ENCODE results near the gene FBXO44.

- TF ChIP-seq TAF1 (IDR thresholded peaks at IDR 0.05; ENCODE audit: borderline replicate concordance, insufficient read depth, low read length) (no peak), POLR2AphosphoS5 (IDR thresholded peaks at IDR 0.05; ENCODE audit: low read depth, low read length) (no peak), REST (IDR thresholded peaks at IDR 0.05; ENCODE audit: insufficient read depth in 1 of 2, low read depth in 2 of 2, low read length in 2 of 2) (no peak), SIN3A (IDR thresholded peaks at IDR 0.05; ENCODE audit: borderline replicate concordance, insufficient read depth, low read length) (no peak), FOXP2 (optimal IDR thresholded peaks at IDR 0.05; ENCODE audit: borderline replicate concordance, extremely low read depth, extremely low read length, insufficient read depth) (no peak)
Measured at GRCh38 chr1:11648732-11649158, 5.9 kb upstream of the FBXO44 start.
